ENCODE results near the gene TOB1.
"Not testable (repeated sequence)": the region's sequence is repeated elsewhere in the genome, so short reads cannot be mapped to it uniquely, and the experiment has no call there.

TOB1 gene

GRCh38 chr17:50898369-50899004, 32.3 kb upstream of the TOB1 start:
- DNase-seq (ENCODE audit: low read depth in 1 of 2, low spot score in 1 of 2), result no peak

GRCh38 chr17:50894513-50894912, 28.4 kb upstream of the TOB1 start:
- DNase-seq (ENCODE audit: low read depth in 1 of 2, low spot score in 1 of 2), result not testable (repeated sequence)

GRCh38 chr17:50893183-50893993, 27.2 kb upstream of the TOB1 start:
- no peak for DNase-seq (ENCODE audit: low read depth in 1 of 2, low spot score in 1 of 2)

GRCh38 chr17:50892101-50892776, 26.1 kb upstream of the TOB1 start:
- no peak for DNase-seq (ENCODE audit: low read depth in 1 of 2, low spot score in 1 of 2)

- no peak for DNase-seq (ENCODE audit: low read depth in 1 of 2, low spot score in 1 of 2)
These were observed 25.4 kb upstream of the TOB1 start for GRCh38 chr17:50891577-50891989.

GRCh38 chr17:50890675-50891516, 24.7 kb upstream of the TOB1 start:
- no peak for DNase-seq (ENCODE audit: low read depth in 1 of 2, low spot score in 1 of 2)

GRCh38 chr17:50889528-50890118, 23.5 kb upstream of the TOB1 start:
- no peak for DNase-seq (ENCODE audit: low read depth in 1 of 2, low spot score in 1 of 2)

GRCh38 chr17:50887705-50888245, 21.6 kb upstream of the TOB1 start:
- no peak for DNase-seq (ENCODE audit: low read depth in 1 of 2, low spot score in 1 of 2)

- DNase-seq (ENCODE audit: low read depth in 1 of 2, low spot score in 1 of 2), result no peak
These were observed 18.5 kb upstream of the TOB1 start for GRCh38 chr17:50884439-50885311.

GRCh38 chr17:50883850-50884438, 17.8 kb upstream of the TOB1 start:
- no peak for DNase-seq (ENCODE audit: low read depth in 1 of 2, low spot score in 1 of 2)

GRCh38 chr17:50882851-50883250, 16.7 kb upstream of the TOB1 start:
- no peak for DNase-seq (ENCODE audit: low read depth in 1 of 2, low spot score in 1 of 2)

- DNase-seq (ENCODE audit: low read depth in 1 of 2, low spot score in 1 of 2), result no peak
These were observed 15.0 kb upstream of the TOB1 start for GRCh38 chr17:50881182-50881581.

- DNase-seq (ENCODE audit: low read depth in 1 of 2, low spot score in 1 of 2), result no peak
These were observed 12.9 kb upstream of the TOB1 start for GRCh38 chr17:50879086-50879485.

GRCh38 chr17:50877838-50878237, 11.7 kb upstream of the TOB1 start:
- DNase-seq (ENCODE audit: low read depth in 1 of 2, low spot score in 1 of 2), result no peak

- DNase-seq (ENCODE audit: low read depth in 1 of 2, low spot score in 1 of 2), result not testable (repeated sequence)
These were observed 10.9 kb upstream of the TOB1 start for GRCh38 chr17:50877042-50877441.

- DNase-seq (ENCODE audit: low read depth in 1 of 2, low spot score in 1 of 2), result no peak
These were observed 8.9 kb upstream of the TOB1 start for GRCh38 chr17:50875074-50875473.

- DNase-seq (ENCODE audit: low read depth in 1 of 2, low spot score in 1 of 2), result peak; percentile 11 to 18
These were observed 6.7 kb upstream of the TOB1 start for GRCh38 chr17:50872710-50873424.

GRCh38 chr17:50871898-50872297, 5.7 kb upstream of the TOB1 start:
- no peak for DNase-seq (ENCODE audit: low read depth in 1 of 2, low spot score in 1 of 2)

GRCh38 chr17:50871364-50871763, 5.2 kb upstream of the TOB1 start:
- DNase-seq (ENCODE audit: low read depth in 1 of 2, low spot score in 1 of 2), result no peak

Measured in activated T-helper 1 cell treated with anti-CD3 and anti-CD28 coated beads, Interleukin-2, amount 50 U/mL, for 16 hours (primary cell).